ENCODE measurements around the gene FKBP10. TPM values are rescaled to one million over a fixed set of nuclear protein-coding genes. Genes with fewer than 3 reads are reported as not detected.
"Not testable (repeated sequence)": the region's sequence is repeated elsewhere in the genome, so short reads cannot be mapped to it uniquely, and the experiment has no call there.

The FKBP10 gene
- total RNA-seq, 1 donor, result 0.21 TPM

DNA sequence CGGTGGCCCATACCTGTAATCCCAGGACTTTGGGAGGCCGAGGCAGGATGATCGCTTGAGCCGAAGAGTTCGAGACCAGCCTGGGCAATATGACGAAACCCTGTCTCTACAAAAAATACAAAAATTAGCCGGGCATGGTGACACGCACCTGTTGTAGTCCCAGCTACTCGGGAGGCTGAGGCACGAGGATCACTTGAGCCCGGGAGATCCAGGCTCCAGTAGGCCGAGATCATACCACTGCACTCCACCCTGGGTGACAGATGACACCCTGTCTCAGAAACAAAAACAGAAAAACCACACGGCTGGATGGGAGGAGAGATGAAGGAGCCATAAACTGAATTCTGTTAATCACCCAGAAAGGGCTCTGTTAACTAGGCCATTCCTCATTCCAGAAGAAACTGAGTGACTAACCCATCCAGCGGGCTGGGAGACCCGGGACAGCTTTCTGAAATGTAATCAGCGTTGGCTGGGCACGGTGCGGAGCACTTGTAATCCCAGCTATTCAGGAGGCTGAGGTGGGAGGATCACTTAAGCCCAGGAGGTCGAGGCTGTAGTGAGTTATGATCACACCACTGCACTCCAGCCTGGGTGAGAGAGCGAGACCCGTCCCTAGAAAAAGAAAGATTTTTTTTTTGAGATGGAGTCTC, 23.9 kb downstream of the FKBP10 start:
- H3K4me1 ChIP-seq (ENCODE audit: insufficient read depth, low read length), result peaks cover 14% of the 10 kb centered on the region

GRCh38 chr17:41837761-41838538, 25.1 kb downstream of the FKBP10 start, which contains the start of gene KLHL10:
Gene KLHL10, plus strand, starts transcription at chr17:41837825. Its CDS starts 108 bp downstream, at chr17:41837933.
- no peak within 1 kb of the TSS for H3K4me3 ChIP-seq (ENCODE audit: low read length)
- H3K9me3 ChIP-seq (ENCODE audit: low read depth, low read length), result no peaks in the 10 kb centered on the region
- H3K4me1 ChIP-seq (ENCODE audit: insufficient read depth, low read length), result peaks cover 14% of the 10 kb centered on the region

More for the DNA sequence above, 23.9 kb downstream of the FKBP10 start:
- Histone ChIP-seq H3K4me3 (ENCODE audit: low read length) (peak overlapping the region; percentile 20), H3K27me3 (ENCODE audit: insufficient read depth, low read length) (no peaks in the 10 kb centered on the region), H3K9me3 (ENCODE audit: low read depth, low read length) (no peaks in the 10 kb centered on the region)

GRCh38 chr17:41839448-41839847, 26.6 kb downstream of the FKBP10 start:
- H3K9me3 ChIP-seq (ENCODE audit: low read depth, low read length); H3K27me3 ChIP-seq (ENCODE audit: insufficient read depth, low read length); H3K4me3 ChIP-seq (ENCODE audit: low read length): not testable (repeated sequence)
- H3K4me1 ChIP-seq (ENCODE audit: insufficient read depth, low read length), result peaks cover 14% of the 10 kb centered on the region

More at GRCh38 chr17:41837761-41838538, 25.1 kb downstream of the FKBP10 start, which contains the start of gene KLHL10:
- no peaks in the 10 kb centered on the region for H3K27me3 ChIP-seq (ENCODE audit: insufficient read depth, low read length)

GRCh38 chr17:41840781-41841180, 28.0 kb downstream of the FKBP10 start:
- not testable (repeated sequence) for H3K27me3 ChIP-seq (ENCODE audit: insufficient read depth, low read length); H3K4me1 ChIP-seq (ENCODE audit: insufficient read depth, low read length); H3K4me3 ChIP-seq (ENCODE audit: low read length); H3K9me3 ChIP-seq (ENCODE audit: low read depth, low read length)

DNA sequence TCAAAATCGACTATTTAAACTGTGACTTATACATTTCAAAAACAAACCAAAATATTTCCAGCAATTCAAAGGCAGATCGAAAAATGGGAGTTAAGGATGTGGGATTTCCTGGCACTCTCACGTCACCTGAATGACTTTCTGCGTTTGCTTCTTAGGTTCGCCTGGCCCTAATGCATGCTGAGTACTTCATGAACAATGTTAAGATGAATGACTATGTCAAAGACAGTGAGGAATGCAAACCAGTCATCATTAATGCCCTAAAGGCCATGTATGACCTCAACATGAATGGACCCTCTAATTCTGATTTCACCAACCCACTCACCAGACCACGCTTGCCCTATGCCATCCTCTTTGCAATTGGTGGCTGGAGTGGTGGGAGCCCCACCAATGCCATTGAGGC, 32.2 kb downstream of the FKBP10 start:
- Histone ChIP-seq H3K27me3 (ENCODE audit: insufficient read depth, low read length) (no peaks in the 10 kb centered on the region), H3K4me3 (ENCODE audit: low read length) (no peak overlapping the region), H3K9me3 (ENCODE audit: low read depth, low read length) (no peaks in the 10 kb centered on the region), H3K4me1 (ENCODE audit: insufficient read depth, low read length) (no peaks in the 10 kb centered on the region)

DNA sequence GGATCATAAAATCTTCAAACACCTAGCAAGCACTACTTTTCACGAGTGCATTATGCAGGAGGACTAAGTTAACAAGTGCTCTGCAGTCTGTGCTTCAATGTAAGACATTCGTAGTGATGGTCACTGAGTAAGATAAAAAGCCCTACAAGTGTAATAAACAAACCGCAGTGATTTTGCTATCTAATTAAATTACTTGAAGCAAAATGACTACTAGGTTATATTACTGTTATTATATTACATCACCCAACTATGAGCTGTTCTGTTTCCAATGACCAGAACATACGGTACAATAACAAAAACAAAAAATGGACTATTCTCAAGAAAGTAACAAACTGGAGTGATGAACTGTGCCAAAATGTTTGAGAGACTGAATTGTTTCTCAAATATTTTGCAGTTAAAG, 36.0 kb downstream of the FKBP10 start:
- Histone ChIP-seq H3K27me3 (ENCODE audit: insufficient read depth, low read length) (no peaks in the 10 kb centered on the region), H3K4me3 (ENCODE audit: low read length) (no peak overlapping the region), H3K9me3 (ENCODE audit: low read depth, low read length) (no peaks in the 10 kb centered on the region), H3K4me1 (ENCODE audit: insufficient read depth, low read length) (no peaks in the 10 kb centered on the region)

DNA sequence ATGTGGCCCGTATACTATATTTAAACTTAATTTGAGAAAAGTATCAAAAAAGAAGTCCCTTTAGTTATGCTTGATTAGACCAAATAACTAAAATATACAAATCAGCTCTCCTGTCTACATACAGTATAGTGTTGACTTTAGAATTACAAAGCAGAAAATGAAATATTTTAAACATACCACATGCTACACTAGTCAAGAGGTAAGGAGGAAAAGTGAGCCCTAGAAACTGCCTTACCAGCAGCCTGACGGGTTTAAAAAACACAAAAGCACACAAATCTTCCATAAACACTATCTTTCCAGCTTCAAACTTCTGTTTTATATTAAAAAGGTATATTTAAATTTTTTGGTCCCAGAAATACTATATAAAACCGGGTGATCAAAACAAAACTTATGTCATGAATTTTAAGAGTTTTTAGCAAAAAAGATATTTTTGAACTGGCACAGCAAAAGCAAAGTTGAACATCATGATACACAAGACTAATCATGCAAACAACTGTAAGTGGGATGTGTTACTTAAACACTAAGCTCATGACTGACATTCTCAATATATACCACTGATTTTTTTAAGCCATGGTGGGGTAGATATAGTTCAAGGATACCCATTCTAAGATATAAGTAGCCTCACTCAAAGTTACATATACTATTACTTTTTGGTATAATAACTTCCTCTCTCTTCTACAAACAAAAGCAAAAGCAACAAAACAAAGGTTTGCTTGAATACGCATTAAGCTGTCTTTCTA, 36.6 kb downstream of the FKBP10 start:
- H3K4me1 ChIP-seq (ENCODE audit: insufficient read depth, low read length), result no peaks in the 10 kb centered on the region
- no peak overlapping the region for H3K4me3 ChIP-seq (ENCODE audit: low read length)
- H3K9me3 ChIP-seq (ENCODE audit: low read depth, low read length), result no peaks in the 10 kb centered on the region
- H3K27me3 ChIP-seq (ENCODE audit: insufficient read depth, low read length), result no peaks in the 10 kb centered on the region

GRCh38 chr17:41851382-41851781, 38.6 kb downstream of the FKBP10 start:
- not testable (repeated sequence) for H3K4me3 ChIP-seq (ENCODE audit: low read length); H3K9me3 ChIP-seq (ENCODE audit: low read depth, low read length); H3K27me3 ChIP-seq (ENCODE audit: insufficient read depth, low read length); H3K4me1 ChIP-seq (ENCODE audit: insufficient read depth, low read length)

GRCh38 chr17:41860254-41860931, 47.6 kb downstream of the FKBP10 start:
- H3K4me1 ChIP-seq (ENCODE audit: insufficient read depth, low read length), result peaks cover 35% of the 10 kb centered on the region
- H3K4me3 ChIP-seq (ENCODE audit: low read length), result no peak overlapping the region
- H3K27me3 ChIP-seq (ENCODE audit: insufficient read depth, low read length), result no peaks in the 10 kb centered on the region
- H3K9me3 ChIP-seq (ENCODE audit: low read depth, low read length), result no peaks in the 10 kb centered on the region

DNA sequence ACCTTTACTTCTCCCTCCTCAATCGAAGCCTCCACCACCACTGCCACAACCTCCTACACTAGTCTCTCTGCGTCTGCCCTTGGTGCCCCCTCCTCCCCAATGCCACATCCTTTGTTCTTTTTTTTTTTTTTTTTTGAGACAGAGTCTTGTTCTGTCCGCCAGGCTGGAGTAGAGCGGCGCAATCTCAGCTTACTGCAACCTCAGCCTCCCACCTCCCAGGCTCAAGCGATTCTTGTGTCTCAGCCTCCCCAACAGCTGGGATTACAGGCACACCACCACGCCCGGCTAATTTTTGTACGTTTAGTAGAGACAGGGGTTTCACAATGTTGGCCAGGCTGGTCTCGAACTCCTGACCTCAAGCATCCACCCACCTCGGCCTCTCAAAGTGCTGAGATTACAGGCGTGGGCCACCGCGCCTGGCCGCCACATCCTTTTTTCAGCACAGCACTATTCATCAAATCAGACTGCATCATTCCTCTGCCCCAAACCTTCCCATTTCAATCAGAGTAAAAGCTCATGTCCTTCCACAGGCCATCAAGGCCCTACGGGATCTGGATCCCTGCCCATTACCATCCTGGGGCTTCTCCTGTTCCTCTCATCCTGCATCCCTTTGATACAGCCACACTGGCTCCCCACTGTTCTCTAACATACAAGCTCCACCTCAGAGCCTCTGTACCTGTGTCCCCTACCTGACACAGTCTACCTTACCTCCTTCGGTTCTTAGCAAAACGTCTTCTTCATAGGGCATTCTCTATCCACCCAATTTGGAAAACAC, 50.5 kb downstream of the FKBP10 start:
- Histone ChIP-seq H3K4me3 (ENCODE audit: low read length) (no peak overlapping the region), H3K9me3 (ENCODE audit: low read depth, low read length) (no peaks in the 10 kb centered on the region), H3K4me1 (ENCODE audit: insufficient read depth, low read length) (peaks cover 38% of the 10 kb centered on the region), H3K27me3 (ENCODE audit: insufficient read depth, low read length) (no peaks in the 10 kb centered on the region)

- no peaks in the 10 kb centered on the region for H3K27me3 ChIP-seq (ENCODE audit: insufficient read depth, low read length)
- peak overlapping the region; percentile 89 for H3K4me3 ChIP-seq (ENCODE audit: low read length)
- no peaks in the 10 kb centered on the region for H3K9me3 ChIP-seq (ENCODE audit: low read depth, low read length)
- H3K4me1 ChIP-seq (ENCODE audit: insufficient read depth, low read length), result peaks cover 38% of the 10 kb centered on the region
Measured at GRCh38 chr17:41864498-41864835, 51.7 kb downstream of the FKBP10 start.

- Histone ChIP-seq H3K9me3 (ENCODE audit: low read depth, low read length) (no peaks in the 10 kb centered on the region), H3K4me1 (ENCODE audit: insufficient read depth, low read length) (peaks cover 38% of the 10 kb centered on the region), H3K4me3 (ENCODE audit: low read length) (peak within 1 kb of the TSS; percentile 89), H3K27me3 (ENCODE audit: insufficient read depth, low read length) (no peaks in the 10 kb centered on the region)
Measured at GRCh38 chr17:41864836-41865595, 52.2 kb downstream of the FKBP10 start, which contains the start of gene KLHL11. Gene KLHL11, minus strand, starts transcription at chr17:41865423. Its CDS starts 53 bp downstream, at chr17:41865370.

DNA sequence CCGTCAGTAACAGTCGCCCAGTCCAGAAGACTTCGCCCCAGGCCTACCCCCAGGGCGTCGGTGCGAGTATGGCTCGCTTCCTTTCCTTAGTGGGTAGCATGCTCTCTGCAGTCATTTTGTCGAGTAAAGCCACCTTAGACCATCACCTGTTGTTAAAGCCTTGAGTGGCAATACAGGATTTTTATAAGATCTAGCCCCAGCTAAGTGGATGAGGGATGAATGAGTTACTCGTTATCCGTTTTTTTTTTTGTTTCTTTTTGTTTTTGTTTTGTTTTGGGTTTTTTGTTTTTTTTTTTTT, 52.7 kb downstream of the FKBP10 start:
- peak overlapping the region; percentile 89 for H3K4me3 ChIP-seq (ENCODE audit: low read length)
- no peaks in the 10 kb centered on the region for H3K27me3 ChIP-seq (ENCODE audit: insufficient read depth, low read length)
- no peaks in the 10 kb centered on the region for H3K9me3 ChIP-seq (ENCODE audit: low read depth, low read length)
- H3K4me1 ChIP-seq (ENCODE audit: insufficient read depth, low read length), result peaks cover 36% of the 10 kb centered on the region

GRCh38 chr17:41868568-41868967, 55.8 kb downstream of the FKBP10 start:
- peaks cover 16% of the 10 kb centered on the region for H3K4me1 ChIP-seq (ENCODE audit: insufficient read depth, low read length)
- H3K4me3 ChIP-seq (ENCODE audit: low read length), result no peak overlapping the region
- no peaks in the 10 kb centered on the region for H3K27me3 ChIP-seq (ENCODE audit: insufficient read depth, low read length)
- no peaks in the 10 kb centered on the region for H3K9me3 ChIP-seq (ENCODE audit: low read depth, low read length)

Measured in mononuclear cell (primary cell).